ENCODE measurements around the gene TNRC18.

DNA sequence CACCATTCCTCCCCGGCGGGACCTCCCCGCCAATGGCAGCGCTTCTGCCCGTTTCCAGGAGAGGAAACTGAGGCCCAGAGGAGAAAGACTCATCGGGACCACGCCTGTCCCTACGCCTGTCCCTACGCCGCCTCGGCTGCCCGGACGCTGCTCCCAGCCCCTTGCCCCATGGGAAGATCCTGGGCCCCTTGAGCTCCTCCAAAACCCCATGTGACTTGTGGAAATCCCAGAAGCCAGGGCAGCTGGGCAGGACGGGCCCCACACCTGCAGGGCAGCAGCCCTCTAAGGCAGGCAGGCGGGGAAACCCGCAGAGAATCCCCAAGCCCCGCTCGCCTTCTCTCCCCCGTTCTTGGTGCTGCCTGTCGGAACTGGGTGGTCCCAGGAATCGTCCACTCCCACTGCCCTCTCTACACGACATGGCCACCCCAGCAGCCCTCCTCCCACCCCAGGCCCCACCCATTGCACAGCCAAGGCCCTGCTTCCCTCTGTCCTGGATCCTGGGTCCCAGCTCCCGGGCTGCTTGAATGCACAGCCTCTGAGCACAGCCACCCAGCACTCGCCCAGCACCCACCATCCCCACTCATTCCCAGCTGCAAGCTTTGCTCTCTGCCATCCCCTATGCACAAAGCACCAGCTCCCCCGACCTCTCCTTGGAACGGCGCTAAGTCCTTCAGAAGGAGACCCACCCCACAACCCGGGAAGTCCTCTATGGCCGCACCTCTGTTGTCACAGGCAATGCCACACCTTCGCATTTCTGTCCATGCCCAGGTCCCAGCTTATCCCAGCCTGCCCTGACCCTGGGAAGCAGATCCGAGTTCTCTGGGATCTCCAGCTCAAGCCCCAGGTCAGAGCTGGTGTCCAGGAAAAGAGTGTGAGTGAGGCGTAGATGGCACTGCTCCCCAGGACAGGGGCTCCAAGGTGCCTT is 90.3 kb downstream of the TNRC18 start:
- TF ChIP-seq ZNF433 (tag by site-specific recombination; IDR thresholded peaks at IDR 0.05; ENCODE audit: low read depth) (no peak), ZNF350 (tag by site-specific recombination; IDR thresholded peaks at IDR 0.05) (no peak), GFI1B (tag by site-specific recombination; IDR thresholded peaks at IDR 0.05) (no peak)
- TF ChIP-seq, protein P1, sequence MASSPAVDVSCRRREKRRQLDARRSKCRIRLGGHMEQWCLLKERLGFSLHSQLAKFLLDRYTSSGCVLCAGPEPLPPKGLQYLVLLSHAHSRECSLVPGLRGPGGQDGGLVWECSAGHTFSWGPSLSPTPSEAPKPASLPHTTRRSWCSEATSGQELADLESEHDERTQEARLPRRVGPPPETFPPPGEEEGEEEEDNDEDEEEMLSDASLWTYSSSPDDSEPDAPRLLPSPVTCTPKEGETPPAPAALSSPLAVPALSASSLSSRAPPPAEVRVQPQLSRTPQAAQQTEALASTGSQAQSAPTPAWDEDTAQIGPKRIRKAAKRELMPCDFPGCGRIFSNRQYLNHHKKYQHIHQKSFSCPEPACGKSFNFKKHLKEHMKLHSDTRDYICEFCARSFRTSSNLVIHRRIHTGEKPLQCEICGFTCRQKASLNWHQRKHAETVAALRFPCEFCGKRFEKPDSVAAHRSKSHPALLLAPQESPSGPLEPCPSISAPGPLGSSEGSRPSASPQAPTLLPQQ (tag by site-specific recombination; IDR thresholded peaks at IDR 0.05) = no peak
- TF ChIP-seq, protein P2, sequence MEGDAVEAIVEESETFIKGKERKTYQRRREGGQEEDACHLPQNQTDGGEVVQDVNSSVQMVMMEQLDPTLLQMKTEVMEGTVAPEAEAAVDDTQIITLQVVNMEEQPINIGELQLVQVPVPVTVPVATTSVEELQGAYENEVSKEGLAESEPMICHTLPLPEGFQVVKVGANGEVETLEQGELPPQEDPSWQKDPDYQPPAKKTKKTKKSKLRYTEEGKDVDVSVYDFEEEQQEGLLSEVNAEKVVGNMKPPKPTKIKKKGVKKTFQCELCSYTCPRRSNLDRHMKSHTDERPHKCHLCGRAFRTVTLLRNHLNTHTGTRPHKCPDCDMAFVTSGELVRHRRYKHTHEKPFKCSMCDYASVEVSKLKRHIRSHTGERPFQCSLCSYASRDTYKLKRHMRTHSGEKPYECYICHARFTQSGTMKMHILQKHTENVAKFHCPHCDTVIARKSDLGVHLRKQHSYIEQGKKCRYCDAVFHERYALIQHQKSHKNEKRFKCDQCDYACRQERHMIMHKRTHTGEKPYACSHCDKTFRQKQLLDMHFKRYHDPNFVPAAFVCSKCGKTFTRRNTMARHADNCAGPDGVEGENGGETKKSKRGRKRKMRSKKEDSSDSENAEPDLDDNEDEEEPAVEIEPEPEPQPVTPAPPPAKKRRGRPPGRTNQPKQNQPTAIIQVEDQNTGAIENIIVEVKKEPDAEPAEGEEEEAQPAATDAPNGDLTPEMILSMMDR (tag by site-specific recombination; IDR thresholded peaks at IDR 0.05) = no peak

Data from HEK293 (cell line).